SKM-1 (cell line): Measurements from ENCODE around the gene SLC12A4.
"Not testable (repeated sequence)": the region's sequence is repeated elsewhere in the genome, so short reads cannot be mapped to it uniquely, and the experiment has no call there.

ENCODE experiments used
- DNase-seq: peaks from one replicate; lab custom pipeline; 2025; ENCODE audit not compliant: unreplicated experiment; lab: John Stamatoyannopoulos, UW

The SLC12A4 gene

GRCh38 chr16:67968400-67969253 lies at the start of gene SLC12A4:
Gene SLC12A4, minus strand, starts transcription at chr16:67968637. Its CDS starts 84 bp downstream, at chr16:67968553.
- no peak for DNase-seq

DNA sequence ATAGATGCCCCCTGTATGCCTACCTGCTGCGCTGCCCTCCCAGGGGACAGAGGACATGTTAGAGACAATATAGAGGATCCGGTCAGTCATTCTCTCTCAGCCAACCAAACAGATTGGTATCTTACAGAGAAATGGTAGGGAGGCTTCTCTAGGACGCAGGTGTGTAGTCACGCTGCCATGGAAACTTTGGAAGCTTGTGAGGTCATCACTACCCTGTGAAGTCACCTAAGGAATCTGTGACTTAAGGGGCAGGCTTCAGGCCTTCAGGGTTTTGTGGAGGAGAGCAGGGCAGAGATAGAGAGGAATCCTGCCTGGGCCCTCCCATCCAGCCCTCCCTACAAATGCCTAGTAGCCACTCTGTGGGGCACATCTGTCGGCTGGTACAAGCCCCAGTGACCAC lies 47.2 kb upstream of the SLC12A4 start, which contains the start of gene DPEP2NB:
Gene DPEP2NB, minus strand, starts transcription at position 231 of the 400 bp plus-strand sequence. Its CDS starts 141 bp downstream, at position 90.
- no peak for DNase-seq

DNA sequence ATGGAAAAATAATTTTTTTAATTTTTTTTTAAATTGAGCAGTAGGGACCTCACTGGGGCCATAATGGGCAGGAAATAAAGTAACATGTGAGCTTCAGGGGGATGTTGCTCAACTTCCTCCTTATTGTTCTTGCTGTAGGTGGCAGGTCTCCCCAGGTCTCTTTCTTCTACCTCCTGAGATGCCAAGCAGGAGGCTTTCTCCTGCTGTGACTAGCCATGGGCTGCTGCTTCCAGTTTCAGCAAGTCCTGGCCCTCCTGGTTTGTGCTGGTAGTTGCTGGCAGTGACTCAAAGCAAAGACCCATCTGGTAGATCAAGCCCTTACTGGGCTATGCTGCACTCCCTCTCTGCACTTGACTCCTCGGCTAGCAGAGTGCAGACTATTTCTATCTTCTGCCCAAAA lies 45.0 kb upstream of the SLC12A4 start:
- DNase-seq: peak; percentile 72

GRCh38 chr16:68009872-68010271 lies 41.4 kb upstream of the SLC12A4 start:
- not testable (repeated sequence) for DNase-seq

- no peak for DNase-seq
These were observed 40.8 kb upstream of the SLC12A4 start for GRCh38 chr16:68009157-68009735.

GRCh38 chr16:68005786-68006286 lies 37.4 kb upstream of the SLC12A4 start:
- peak; percentile 89 for DNase-seq

DNA sequence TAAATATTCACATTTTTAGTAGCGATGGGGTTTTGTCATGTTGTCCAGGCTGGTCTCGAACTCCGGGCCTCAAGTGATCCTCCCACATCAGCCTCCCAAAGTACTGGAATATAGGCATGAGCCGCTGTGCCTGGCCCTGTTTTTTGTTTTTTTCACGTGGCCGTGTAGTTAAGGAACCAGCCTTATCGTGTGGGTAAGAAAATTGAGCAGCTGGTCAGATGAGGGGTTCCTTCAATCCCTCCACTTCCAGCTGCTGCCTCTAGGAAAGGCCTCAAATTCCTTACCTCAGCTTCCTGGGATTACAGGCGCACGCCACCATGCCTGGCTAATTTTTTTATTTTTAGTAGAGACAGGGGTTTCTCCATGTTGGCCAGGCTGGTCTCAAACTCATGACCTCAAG lies 36.8 kb upstream of the SLC12A4 start:
- no peak for DNase-seq

DNA sequence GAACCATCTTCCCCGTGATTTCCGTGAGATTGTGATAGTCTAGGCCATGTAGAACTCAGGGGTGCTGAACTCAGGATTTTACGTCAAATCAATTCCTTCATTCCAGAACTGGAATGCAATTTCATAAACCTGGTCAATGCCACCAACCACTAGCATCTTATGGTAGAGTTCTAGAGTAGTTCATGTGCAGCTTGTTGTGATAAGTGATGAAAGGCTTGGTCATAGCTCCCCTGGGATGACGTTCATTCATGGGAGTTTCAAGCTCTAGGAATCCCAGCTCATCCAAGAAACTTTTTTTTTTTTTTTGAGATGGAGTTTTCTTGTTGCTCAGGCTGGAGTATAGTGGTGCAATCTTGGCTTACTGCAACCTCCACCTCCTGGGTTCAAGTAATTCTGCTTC lies 34.6 kb upstream of the SLC12A4 start:
- no peak for DNase-seq

GRCh38 chr16:68000450-68000849 lies 32.0 kb upstream of the SLC12A4 start:
- no peak for DNase-seq

- peak; percentile 45 for DNase-seq
These were observed 31.5 kb upstream of the SLC12A4 start for GRCh38 chr16:67999985-68000384.

DNA sequence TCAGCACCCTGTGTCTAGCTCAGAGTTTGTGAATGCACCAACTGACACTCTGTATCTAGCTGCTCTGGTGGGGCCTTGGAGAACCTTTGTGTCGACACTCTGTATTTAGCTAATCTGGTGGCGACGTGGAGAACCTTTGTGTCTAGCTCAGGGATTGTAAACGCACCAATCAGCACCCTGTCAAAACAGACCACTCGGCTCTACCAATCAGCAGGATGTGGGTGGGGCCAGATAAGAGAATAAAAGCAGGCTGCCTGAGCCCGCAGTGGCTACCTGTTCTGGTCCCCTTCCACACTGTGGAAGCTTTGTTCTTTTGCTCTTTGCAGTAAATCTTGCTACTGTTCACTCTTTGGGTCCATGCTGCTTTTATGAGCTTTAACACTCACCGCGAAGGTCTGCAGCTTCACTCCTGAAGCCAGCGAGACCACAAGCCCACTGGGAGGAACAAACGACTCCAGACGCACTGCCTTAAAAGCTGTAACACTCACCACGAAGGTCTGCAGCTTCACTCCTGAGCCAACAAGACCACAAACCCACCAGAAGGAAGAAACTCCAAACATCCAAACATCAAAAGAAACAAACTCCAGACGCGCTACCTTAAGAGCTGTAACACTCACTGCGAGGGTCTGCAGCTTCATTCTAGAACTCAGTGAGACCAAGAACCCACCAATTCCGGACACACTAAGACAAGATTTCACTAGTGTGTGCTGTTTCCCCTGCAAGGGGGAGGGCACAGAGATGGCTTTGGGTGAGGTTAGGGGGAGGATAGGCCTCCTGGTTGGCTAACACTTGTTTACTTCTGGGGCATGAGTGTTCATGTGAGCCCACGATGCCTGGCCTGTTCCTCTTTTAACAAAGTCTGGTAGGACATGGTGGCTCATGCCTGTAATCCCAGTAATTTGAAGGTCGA lies 30.6 kb upstream of the SLC12A4 start, which contains the start of gene DPEP2:
Gene DPEP2, minus strand, starts transcription at position 706 of the 910 bp plus-strand sequence. CDS start 6,272 bp downstream, outside the sequence.
- DNase-seq: peak; percentile 77

- not testable (repeated sequence) for DNase-seq
These were observed 29.9 kb upstream of the SLC12A4 start for GRCh38 chr16:67998231-67998778.

GRCh38 chr16:67996666-67997065 lies 28.2 kb upstream of the SLC12A4 start:
- DNase-seq: no peak

GRCh38 chr16:67995423-67995822 lies 27.0 kb upstream of the SLC12A4 start:
- no peak for DNase-seq

DNA sequence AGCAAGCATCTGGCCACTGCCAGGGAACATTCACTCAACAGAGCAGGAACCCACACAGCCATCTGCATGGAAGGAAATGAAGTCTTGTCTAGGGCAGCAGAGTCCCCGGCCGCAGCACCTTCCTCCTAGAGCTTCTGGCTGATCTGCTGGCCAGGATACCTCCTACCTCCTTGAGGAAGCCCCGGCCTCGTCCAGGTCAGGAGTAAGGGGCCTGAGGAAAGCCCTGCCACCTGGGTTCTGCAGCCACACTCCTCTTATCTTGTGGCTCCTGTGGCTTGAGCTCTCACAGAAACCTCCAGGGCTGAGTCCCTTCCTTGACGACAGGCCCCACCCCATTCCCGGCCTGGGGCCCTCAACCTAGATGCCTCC lies 25.6 kb upstream of the SLC12A4 start:
- DNase-seq: not testable (repeated sequence)

DNA sequence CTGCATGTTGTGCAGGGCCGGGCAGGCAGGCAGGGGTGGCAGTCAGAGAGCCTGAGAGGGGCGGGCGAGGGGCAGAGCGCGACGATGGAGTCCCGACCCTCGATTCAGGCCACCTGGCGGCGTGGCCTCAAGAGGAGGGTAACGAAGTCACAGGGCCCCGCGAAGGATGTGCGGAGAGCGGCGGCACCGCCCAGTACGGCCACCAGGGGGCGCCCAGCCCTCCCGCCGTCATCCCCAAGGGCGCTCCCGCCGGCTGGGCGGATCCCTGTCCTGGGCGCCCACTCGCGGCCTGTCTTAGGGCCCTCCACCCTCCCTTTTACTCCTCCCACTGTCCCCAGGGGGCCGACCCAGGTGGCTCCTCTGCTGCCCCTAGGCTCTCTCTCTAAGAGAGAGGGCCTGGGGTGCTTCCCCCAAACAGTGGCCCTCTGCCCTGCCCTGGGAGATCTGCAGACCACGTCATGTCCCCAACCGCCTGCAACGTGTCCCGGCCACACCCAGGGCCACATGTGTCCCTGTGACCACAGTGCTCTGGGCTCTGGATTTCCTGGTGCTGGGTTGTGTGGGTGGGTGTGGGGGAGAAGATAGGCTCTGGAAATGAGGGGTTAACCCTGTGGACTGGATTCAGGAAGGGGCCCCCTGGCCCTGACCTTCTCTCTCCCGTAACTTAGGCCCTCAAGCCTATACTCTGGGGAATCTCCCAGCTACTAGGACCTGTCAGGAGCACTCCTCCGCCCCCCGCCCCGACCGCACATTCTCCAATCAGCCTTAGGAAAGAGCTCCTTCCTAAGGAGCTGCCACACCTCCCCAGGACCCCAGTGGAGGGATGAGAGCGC lies 25.0 kb upstream of the SLC12A4 start:
- peak; percentile 49 for DNase-seq

DNA sequence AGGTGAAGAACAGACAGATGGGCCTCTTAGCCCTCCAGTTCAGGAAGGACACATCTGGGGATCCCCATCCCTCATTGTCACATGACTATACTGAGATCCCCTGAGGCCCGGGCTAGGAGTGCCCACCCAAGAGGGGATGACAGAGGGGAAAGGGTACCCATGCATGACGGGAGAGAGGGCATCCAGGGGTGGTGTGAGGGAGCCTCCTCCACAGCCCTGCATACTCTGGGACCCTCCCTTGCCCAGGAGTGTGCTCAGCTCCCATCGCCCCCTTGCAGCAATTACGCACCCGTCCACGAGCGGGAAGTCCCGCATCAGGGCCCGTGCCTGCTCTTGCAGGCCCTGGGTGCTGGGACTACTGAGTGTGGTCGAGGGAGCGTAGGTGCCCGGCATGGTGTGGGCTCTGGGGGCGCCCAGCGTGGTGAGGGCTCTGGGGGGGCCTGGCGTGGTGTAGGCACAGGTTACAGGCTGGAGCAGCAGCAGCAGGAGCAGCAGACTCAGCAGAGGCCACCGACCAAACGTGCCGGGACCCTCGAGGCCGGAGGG lies 24.3 kb upstream of the SLC12A4 start:
- no peak for DNase-seq

- no peak for DNase-seq
These were observed 21.6 kb upstream of the SLC12A4 start for GRCh38 chr16:67990018-67990386.

- DNase-seq: no peak
These were observed 21.0 kb upstream of the SLC12A4 start for GRCh38 chr16:67989322-67990017.
